AG09319 (cell line): ENCODE measurements around the gene TOP3A.
"Not testable (repeated sequence)": the region's sequence is repeated elsewhere in the genome, so short reads cannot be mapped to it uniquely, and the experiment has no call there.

Experiments used
- DNase-seq: peaks from one replicate; pipeline ENCODE4 v3.0.0-alpha.2; 2010; ENCODE audit warnings: low read depth; ENCODE audit errors: extremely low read depth
- CTCF ChIP-seq: IDR thresholded peaks from 2 replicates; pipeline ENCODE4 v1.5.1; 2011; ENCODE audit warnings: low read depth, mild to moderate bottlenecking, inconsistent platforms, low read length, moderate library complexity

TOP3A gene

GRCh38 chr17:18356624-18357023 is 41.8 kb upstream of the TOP3A start:
- DNase-seq = peak; percentile 10
- TF ChIP-seq CTCF = no peak

- DNase-seq = no peak
- no peak for TF ChIP-seq CTCF
Measured at GRCh38 chr17:18353541-18353940, 38.7 kb upstream of the TOP3A start.

GRCh38 chr17:18344021-18344420 is 29.2 kb upstream of the TOP3A start:
- no peak for DNase-seq
- TF ChIP-seq CTCF = no peak

- no peak for DNase-seq
- TF ChIP-seq CTCF = no peak
Measured at GRCh38 chr17:18339933-18340332, 25.1 kb upstream of the TOP3A start.

GRCh38 chr17:18338158-18338557 is 23.4 kb upstream of the TOP3A start:
- not testable (repeated sequence) for DNase-seq

GRCh38 chr17:18332909-18333489 is 18.2 kb upstream of the TOP3A start:
- TF ChIP-seq CTCF = no peak
- DNase-seq = no peak

GRCh38 chr17:18331879-18332278 is 17.1 kb upstream of the TOP3A start:
- DNase-seq = no peak
- TF ChIP-seq CTCF = no peak

GRCh38 chr17:18328643-18329204 is 13.9 kb upstream of the TOP3A start:
- no peak for DNase-seq
- no peak for TF ChIP-seq CTCF
